Upper lobe of left lung (tissue), 4 donors: ENCODE results near the gene DOC2B.

Experiments used
- CTCF ChIP-seq, 6 experiments: fragments of 450-650 bp in 4 of 6; fragments of 200-600 bp in 2 of 6; sonication (generic) in 2 of 6; IDR thresholded peaks; one replicate each; pipeline ENCODE4 v1.5.1; 2016 to 2019; ENCODE audit warnings: antibody characterized with exemption in 6 of 6
- POLR2AphosphoS5 ChIP-seq, 2 donors: sonication (generic); formaldehyde crosslinking; IDR thresholded peaks; one replicate each; pipeline ENCODE4 v1.5.1; 2017; ENCODE audit warnings: antibody characterized with exemption in 2 of 2

GRCh38 chr17:165939-166338 is 15.5 kb downstream of the DOC2B start:
- no peak for TF ChIP-seq CTCF (IDR thresholded peaks at IDR 0.05)
- no peak for TF ChIP-seq POLR2AphosphoS5 (IDR thresholded peaks at IDR 0.05)
